Lower leg skin (tissue), 3 donors: Measurements from ENCODE around the gene RAB3B.

ENCODE experiments used
- CTCF ChIP-seq, 3 donors: fragments of 450-650 bp; IDR thresholded peaks; one replicate each; pipeline ENCODE4 v1.5.1; 2016; ENCODE audit warnings: antibody characterized with exemption in 3 of 3, mild to moderate bottlenecking in 3 of 3, moderate library complexity in 2 of 3
- POLR2A ChIP-seq, 2 donors: fragments of 450-650 bp; IDR thresholded peaks; one replicate each; pipeline ENCODE4 v1.6.1; 2016 to 2017; ENCODE audit warnings: antibody characterized with exemption in 2 of 2, mild to moderate bottlenecking in 1 of 2, moderate library complexity in 1 of 2

DNA sequence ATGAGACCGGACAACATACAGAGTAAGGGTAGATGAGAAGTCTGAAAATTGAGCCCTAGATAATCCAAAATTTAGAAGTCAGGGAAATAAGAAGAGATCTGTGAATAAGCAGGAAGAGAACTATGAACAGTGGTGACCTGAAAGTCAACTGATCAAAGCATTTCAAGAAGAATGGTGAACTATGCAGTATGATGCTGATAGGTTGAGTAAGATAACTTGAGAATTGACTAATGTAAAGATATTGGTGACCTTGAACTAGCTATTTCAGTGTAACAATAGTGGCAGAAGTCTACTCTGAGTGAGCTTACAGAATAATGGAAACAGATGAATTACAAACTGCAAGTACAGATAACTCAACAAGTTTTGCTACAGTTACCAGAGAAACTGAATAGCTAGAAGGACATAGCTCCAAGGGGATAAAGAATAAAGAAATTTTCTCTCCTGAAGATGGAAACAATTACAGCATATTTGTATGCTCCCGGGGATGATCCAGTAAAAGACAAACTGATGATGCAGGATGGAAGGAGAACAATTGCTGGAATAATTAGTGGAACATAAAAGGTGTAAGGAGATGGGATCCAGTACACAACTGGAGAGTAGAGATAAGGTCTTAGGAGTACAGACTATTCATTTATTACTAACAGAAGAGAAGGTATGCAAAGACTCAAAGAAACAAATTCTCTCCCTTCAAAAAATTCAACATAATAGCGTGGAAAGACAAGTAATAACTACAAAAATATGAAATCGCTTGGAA lies 122.8 kb downstream of the RAB3B start:
- TF ChIP-seq CTCF (IDR thresholded peaks at IDR 0.05) (no peak), POLR2A (IDR thresholded peaks at IDR 0.05) (no peak)
